ENCODE results near the gene STX2. TPM values are rescaled to one million over a fixed set of nuclear protein-coding genes. Genes with fewer than 3 reads are reported as not detected.

Gene STX2
- total and polyA plus RNA-seq, 2 experiments from 2014 or later = 12.4 to 23.1 TPM

GRCh38 chr12:130799051-130799450 is 40.0 kb downstream of the STX2 start:
- Histone ChIP-seq H3K27me3 (no peaks in the 10 kb centered on the region), H3K9me3 (ENCODE audit: low read depth) (no peaks in the 10 kb centered on the region), H3K79me2 (no peaks in the 10 kb centered on the region), H4K20me1 (ENCODE audit: insufficient read depth, poor library complexity, severe bottlenecking) (no peaks in the 10 kb centered on the region), H3K4me3 (no peak overlapping the region), H3K9me2 (replicated peaks; ENCODE audit: insufficient read depth) (no peaks in the 10 kb centered on the region), H2AFZ (no peak overlapping the region), H3K27ac (no peak overlapping the region), H3K36me3 (replicated peaks; ENCODE audit: insufficient read depth, low read depth) (no peaks in the 10 kb centered on the region), H3K4me1 (ENCODE audit: insufficient read depth) (no peaks in the 10 kb centered on the region), H3K4me2 (no peak overlapping the region)
- WGBS (ENCODE audit: low lambda C conversion rate, missing lambda C conversion rate) = 81% methylated on average over 4 of the region's 4 CpGs
- DNase-seq (ENCODE audit: low spot score) = no peak
- no peak for TF ChIP-seq EZH2 (IDR thresholded peaks at IDR 0.05; ENCODE audit: borderline replicate concordance)
- TF ChIP-seq, protein P1, sequence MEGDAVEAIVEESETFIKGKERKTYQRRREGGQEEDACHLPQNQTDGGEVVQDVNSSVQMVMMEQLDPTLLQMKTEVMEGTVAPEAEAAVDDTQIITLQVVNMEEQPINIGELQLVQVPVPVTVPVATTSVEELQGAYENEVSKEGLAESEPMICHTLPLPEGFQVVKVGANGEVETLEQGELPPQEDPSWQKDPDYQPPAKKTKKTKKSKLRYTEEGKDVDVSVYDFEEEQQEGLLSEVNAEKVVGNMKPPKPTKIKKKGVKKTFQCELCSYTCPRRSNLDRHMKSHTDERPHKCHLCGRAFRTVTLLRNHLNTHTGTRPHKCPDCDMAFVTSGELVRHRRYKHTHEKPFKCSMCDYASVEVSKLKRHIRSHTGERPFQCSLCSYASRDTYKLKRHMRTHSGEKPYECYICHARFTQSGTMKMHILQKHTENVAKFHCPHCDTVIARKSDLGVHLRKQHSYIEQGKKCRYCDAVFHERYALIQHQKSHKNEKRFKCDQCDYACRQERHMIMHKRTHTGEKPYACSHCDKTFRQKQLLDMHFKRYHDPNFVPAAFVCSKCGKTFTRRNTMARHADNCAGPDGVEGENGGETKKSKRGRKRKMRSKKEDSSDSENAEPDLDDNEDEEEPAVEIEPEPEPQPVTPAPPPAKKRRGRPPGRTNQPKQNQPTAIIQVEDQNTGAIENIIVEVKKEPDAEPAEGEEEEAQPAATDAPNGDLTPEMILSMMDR (IDR thresholded peaks at IDR 0.05; ENCODE audit: poor library complexity) = no peak
- no peak for TF ChIP-seq EZH2phosphoT487 (IDR thresholded peaks at IDR 0.05; ENCODE audit: low read depth, severe bottlenecking, unreplicated experiment)

DNA sequence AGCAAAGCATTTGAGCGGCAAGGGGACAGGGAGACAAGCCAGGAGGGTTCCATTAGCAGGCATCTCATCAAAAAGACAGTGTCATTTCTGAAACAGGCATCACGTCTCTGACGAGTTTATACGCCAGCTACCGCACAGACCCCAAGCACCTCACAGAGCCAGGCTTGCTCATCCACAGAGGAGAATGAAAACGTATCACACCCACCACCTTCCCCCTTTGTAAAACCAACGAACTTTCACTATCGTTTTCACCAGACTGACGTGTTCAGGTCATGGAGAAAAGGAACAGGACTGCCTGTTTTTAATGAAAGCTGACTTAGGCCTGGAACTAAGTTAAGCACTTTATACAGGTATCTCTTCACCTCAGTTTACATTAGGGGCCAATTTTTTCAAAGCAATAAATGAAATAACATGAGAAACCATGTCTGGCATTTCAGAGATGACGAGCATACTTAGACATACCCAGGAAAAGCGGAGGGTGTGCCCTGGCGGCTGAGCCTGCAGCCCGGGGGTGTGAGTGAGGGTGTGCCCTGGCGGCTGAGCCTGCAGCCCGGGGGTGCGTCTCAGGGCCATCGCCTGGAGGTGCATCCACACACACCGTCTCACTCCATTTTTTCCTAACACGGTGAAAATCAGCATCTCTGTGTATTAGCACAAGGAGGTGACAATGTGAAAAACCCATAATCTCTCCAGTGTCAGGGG is 41.9 kb downstream of the STX2 start:
- no peaks in the 10 kb centered on the region for H3K9me3 ChIP-seq (ENCODE audit: low read depth)
- H3K4me3 ChIP-seq = no peak overlapping the region
- no peak overlapping the region for H3K4me2 ChIP-seq
- no peak for DNase-seq (ENCODE audit: low spot score)
- H3K27me3 ChIP-seq = no peaks in the 10 kb centered on the region
- no peaks in the 10 kb centered on the region for H3K79me2 ChIP-seq
- TF ChIP-seq EZH2 (IDR thresholded peaks at IDR 0.05; ENCODE audit: borderline replicate concordance) (no peak), EZH2phosphoT487 (IDR thresholded peaks at IDR 0.05; ENCODE audit: low read depth, severe bottlenecking, unreplicated experiment) (no peak)
- TF ChIP-seq, protein P1 (IDR thresholded peaks at IDR 0.05; ENCODE audit: poor library complexity) = no peak
- H2AFZ ChIP-seq = no peak overlapping the region
- H3K27ac ChIP-seq = no peak overlapping the region
- 91% methylated on average over 19 of the region's 19 CpGs for WGBS (ENCODE audit: low lambda C conversion rate, missing lambda C conversion rate)
- H4K20me1 ChIP-seq (ENCODE audit: insufficient read depth, poor library complexity, severe bottlenecking) = no peaks in the 10 kb centered on the region
- H3K4me1 ChIP-seq (ENCODE audit: insufficient read depth) = no peaks in the 10 kb centered on the region
- no peaks in the 10 kb centered on the region for H3K9me2 ChIP-seq (replicated peaks; ENCODE audit: insufficient read depth)
- no peaks in the 10 kb centered on the region for H3K36me3 ChIP-seq (replicated peaks; ENCODE audit: insufficient read depth, low read depth)

DNA sequence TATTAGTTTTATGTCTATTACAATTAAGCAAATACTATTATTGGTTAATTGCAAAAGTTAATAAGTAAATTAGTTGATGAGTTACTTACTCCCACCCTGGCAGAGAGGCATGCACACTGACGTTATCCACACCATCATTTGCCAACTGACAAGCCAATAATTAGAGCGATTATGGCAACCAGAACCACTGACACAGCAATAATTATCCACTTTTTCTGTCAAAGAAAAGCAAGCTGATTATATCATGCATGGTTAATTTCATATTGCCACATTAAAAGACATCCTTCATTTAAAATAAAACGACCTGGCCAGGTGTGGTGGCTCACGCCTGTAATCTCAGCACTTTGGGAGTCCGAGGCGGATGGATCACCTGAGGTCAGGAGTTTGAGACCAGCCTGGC is 43.1 kb downstream of the STX2 start:
- Histone ChIP-seq H3K79me2 (no peaks in the 10 kb centered on the region), H3K9me2 (replicated peaks; ENCODE audit: insufficient read depth) (no peaks in the 10 kb centered on the region), H3K27me3 (no peaks in the 10 kb centered on the region), H3K4me2 (no peak overlapping the region), H3K36me3 (replicated peaks; ENCODE audit: insufficient read depth, low read depth) (no peaks in the 10 kb centered on the region), H3K4me1 (ENCODE audit: insufficient read depth) (no peaks in the 10 kb centered on the region), H3K4me3 (no peak overlapping the region), H3K9me3 (ENCODE audit: low read depth) (no peaks in the 10 kb centered on the region), H3K27ac (no peak overlapping the region), H2AFZ (no peak overlapping the region), H4K20me1 (ENCODE audit: insufficient read depth, poor library complexity, severe bottlenecking) (no peaks in the 10 kb centered on the region)
- DNase-seq (ENCODE audit: low spot score) = no peak
- TF ChIP-seq, protein P1 (IDR thresholded peaks at IDR 0.05; ENCODE audit: poor library complexity) = no peak
- TF ChIP-seq EZH2phosphoT487 (IDR thresholded peaks at IDR 0.05; ENCODE audit: low read depth, severe bottlenecking, unreplicated experiment) (no peak), EZH2 (IDR thresholded peaks at IDR 0.05; ENCODE audit: borderline replicate concordance) (no peak)
- 73% methylated on average over 6 of the region's 6 CpGs for WGBS (ENCODE audit: low lambda C conversion rate, missing lambda C conversion rate)

All from hepatocyte (in vitro differentiated cells).